ENCODE data around the gene CXXC4. TPM values are rescaled to one million over a fixed set of nuclear protein-coding genes. Genes with fewer than 3 reads are reported as not detected.

The CXXC4 gene
- total and polyA plus RNA-seq, 7 experiments from 2014 or later = 0.42 TPM; not detected in 6

DNA sequence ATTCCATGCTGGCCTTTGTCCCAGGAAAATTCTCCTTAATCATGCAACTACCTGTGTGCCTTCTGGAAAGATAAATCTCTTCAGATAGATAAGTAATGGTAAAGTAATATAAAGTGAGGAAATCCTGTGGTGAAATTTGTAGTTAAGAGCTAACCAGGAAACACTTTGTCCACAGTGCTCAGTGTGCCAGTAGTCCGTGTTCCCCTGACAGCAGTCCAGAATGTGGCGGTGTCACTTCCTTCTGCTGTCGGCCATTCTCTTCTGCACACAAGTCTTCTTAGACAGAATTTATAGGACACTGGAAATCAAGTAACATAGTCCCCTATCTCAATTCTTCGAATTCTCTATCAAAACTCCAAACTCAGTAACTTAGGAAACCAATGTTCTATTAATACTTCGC is 5.7 kb upstream of the CXXC4 start:
- Mint-ChIP-seq H3K27me3 (peaks cover 8 to 49% (median 25%) of the 10 kb centered on the region in 5 donors), H3K36me3 (no peaks in the 10 kb centered on the region), H3K4me3 (no peak overlapping the region), H3K9me3 (peaks cover 0 to 5% (median 0%) of the 10 kb centered on the region in 11 donors), H3K27ac (no peak overlapping the region), H3K4me1 (peaks cover 0 to 4% (median 4%) of the 10 kb centered on the region in 7 donors)
- Histone ChIP-seq H3K4me1 (ENCODE audit: control insufficient read depth in 2 of 2, insufficient read depth in 2 of 2, low read length in 2 of 2) (no peaks in the 10 kb centered on the region), H3K9me3 (ENCODE audit: control insufficient read depth in 2 of 3, low read length in 3 of 3) (no peaks in the 10 kb centered on the region), H3K27ac (ENCODE audit: low read depth, low read length) (no peak overlapping the region), H3K36me3 (ENCODE audit: control insufficient read depth in 2 of 3, insufficient read depth in 3 of 3, low read length in 3 of 3) (no peaks in the 10 kb centered on the region), H3K27me3 (ENCODE audit: control insufficient read depth in 2 of 2, insufficient read depth in 2 of 2, low read length in 2 of 2) (no peaks in the 10 kb centered on the region), H3K4me3 (ENCODE audit: low read length) (no peak overlapping the region)
- POLR2A ChIA-PET = no interaction called here
- no peak for ATAC-seq
- intact Hi-C loops (cut with micrococcal nuclease) = no loop called here
- CTCF ChIA-PET = no interaction called here
- DNase-seq = no peak

DNA sequence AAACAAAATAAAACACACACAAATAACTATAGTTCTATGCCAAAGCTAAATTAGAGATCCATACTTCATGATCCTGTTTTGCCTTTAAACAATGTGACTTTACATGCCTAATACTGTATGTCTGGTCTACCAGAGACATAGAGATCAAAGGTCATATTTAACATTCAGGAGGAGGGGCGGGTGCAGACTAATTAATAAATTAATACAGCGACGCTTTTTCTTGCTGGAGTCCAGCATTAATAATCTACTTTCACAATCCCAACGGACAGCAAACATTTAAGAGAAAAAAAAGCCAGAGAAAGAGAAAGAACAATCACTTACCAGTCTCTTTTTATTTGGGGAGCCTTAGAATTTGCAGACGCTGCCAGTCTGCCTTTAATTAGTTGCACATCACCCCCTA is 509 bp downstream of the CXXC4 start:
- no peak overlapping the region for H3K4me3 ChIP-seq (ENCODE audit: low read length)
- H3K4me1 ChIP-seq (ENCODE audit: control insufficient read depth in 2 of 2, insufficient read depth in 2 of 2, low read length in 2 of 2) = peaks cover 0 to 13% of the 10 kb centered on the region in 2 donors
- ChIA-PET POLR2A (no interaction called here), CTCF (no interaction called here)
- Mint-ChIP-seq H3K4me3 (peak overlapping the region; percentile 7 to 68 (median 48)), H3K36me3 (no peaks in the 10 kb centered on the region), H3K27me3 (peaks cover 55 to 85% (median 61%) of the 10 kb centered on the region in 5 donors), H3K9me3 (peaks cover 0 to 22% (median 3%) of the 10 kb centered on the region in 11 donors), H3K4me1 (peaks cover 14 to 55% (median 35%) of the 10 kb centered on the region in 7 donors), H3K27ac (peak overlapping the region in 1 of 9 donors; percentile 18)
- no peaks in the 10 kb centered on the region for H3K36me3 ChIP-seq (ENCODE audit: control insufficient read depth in 2 of 3, insufficient read depth in 3 of 3, low read length in 3 of 3)
- peaks cover 0 to 14% of the 10 kb centered on the region in 2 donors for H3K27me3 ChIP-seq (ENCODE audit: control insufficient read depth in 2 of 2, insufficient read depth in 2 of 2, low read length in 2 of 2)
- no peak for ATAC-seq
- H3K9me3 ChIP-seq (ENCODE audit: control insufficient read depth in 2 of 3, low read length in 3 of 3) = no peaks in the 10 kb centered on the region
- intact Hi-C loops (cut with micrococcal nuclease) = loop anchor here (5.0 to 10.0 kb wide), 2 partner anchors 978 to 1211 kb away; partner anchors contain the start of genes GSTCD (in 1 of the 2), INTS12 (in 1 of the 2) and PPA2 (in 1 of the 2)
- H3K27ac ChIP-seq (ENCODE audit: low read depth, low read length) = no peak overlapping the region
- DNase-seq = no peak

DNA sequence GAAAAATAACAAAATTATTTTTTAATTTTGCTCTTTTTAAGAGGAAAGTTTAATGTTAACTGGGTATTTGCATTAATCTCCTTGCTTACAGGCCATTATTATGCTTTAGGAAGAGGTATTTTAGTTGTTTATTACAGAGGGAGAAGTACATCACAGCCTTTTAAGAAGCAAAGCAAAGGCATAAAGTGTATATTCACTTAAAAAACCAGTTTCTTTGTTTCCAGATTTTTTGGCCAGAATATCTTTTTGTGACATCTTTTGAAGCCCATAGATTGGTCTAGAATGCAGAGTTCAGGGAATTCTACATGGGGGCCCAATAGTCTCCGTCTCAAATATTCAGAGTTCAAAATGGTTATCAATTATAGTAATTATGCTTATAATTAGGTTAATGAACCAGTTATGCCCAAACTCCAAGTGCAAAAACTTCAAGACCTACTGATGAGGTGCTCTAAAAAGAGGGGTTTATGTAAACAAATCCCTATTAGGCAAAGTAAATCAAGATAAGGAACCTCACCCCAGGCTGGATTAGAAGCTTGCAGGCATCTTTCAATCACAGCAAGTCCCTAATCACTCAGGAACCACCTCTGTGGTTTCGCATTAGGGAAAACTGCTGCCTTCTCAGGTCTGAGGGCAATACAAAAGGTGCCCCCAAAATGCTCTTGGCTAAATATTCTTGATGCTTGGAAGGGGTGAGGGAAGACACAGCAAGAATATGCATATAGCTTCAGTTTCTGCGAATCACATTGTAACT is 1.4 kb downstream of the CXXC4 start:
- ChIA-PET POLR2A (no interaction called here), CTCF (no interaction called here)
- peaks cover 0 to 13% of the 10 kb centered on the region in 2 donors for H3K4me1 ChIP-seq (ENCODE audit: control insufficient read depth in 2 of 2, insufficient read depth in 2 of 2, low read length in 2 of 2)
- Mint-ChIP-seq H3K4me3 (peak overlapping the region in 2 of 10 donors; percentile 9 to 58), H3K9me3 (peaks cover 0 to 22% (median 3%) of the 10 kb centered on the region in 11 donors), H3K27me3 (peaks cover 58 to 87% (median 68%) of the 10 kb centered on the region in 5 donors), H3K4me1 (peaks cover 14 to 55% (median 35%) of the 10 kb centered on the region in 7 donors), H3K27ac (no peak overlapping the region), H3K36me3 (no peaks in the 10 kb centered on the region)
- no peak overlapping the region for H3K27ac ChIP-seq (ENCODE audit: low read depth, low read length)
- DNase-seq (no peak), ATAC-seq (no peak)
- peaks cover 0 to 16% of the 10 kb centered on the region in 2 donors for H3K27me3 ChIP-seq (ENCODE audit: control insufficient read depth in 2 of 2, insufficient read depth in 2 of 2, low read length in 2 of 2)
- H3K9me3 ChIP-seq (ENCODE audit: control insufficient read depth in 2 of 3, low read length in 3 of 3) = no peaks in the 10 kb centered on the region
- no peak overlapping the region for H3K4me3 ChIP-seq (ENCODE audit: low read length)
- H3K36me3 ChIP-seq (ENCODE audit: control insufficient read depth in 2 of 3, insufficient read depth in 3 of 3, low read length in 3 of 3) = no peaks in the 10 kb centered on the region
- intact Hi-C loops (cut with micrococcal nuclease) = loop anchor here (5.0 to 10.0 kb wide), 2 partner anchors 979 to 1212 kb away; partner anchors contain the start of genes GSTCD (in 1 of the 2), INTS12 (in 1 of the 2) and PPA2 (in 1 of the 2)

DNA sequence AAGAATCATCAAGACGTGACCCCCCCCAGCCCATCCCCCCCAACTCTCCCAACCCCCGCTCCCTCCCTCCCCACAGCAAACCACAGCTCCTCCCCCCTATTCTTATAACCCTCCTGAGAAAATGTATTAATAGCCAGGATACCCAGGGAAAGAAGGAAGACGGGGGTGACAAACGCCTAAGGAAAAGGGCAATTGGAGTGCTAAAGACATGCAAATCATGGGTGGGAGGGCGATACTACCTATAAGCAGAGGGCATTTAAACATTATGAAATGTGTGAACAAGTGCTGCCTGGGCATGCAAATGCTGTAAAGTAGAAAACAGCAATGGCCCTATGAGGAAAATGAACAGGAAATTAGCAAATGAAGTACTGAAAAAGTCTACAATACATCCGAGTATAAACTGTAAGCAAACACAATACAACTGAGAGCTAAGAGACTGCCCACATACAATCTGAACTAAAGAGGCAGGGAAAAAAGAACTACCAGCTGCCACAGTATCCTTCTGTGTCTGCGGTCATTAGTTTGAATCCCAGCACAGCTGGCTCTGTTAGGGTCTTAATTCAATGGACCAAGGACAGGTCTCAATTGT is 2.4 kb downstream of the CXXC4 start:
- Histone ChIP-seq H3K9me3 (ENCODE audit: control insufficient read depth in 2 of 3, low read length in 3 of 3) (no peaks in the 10 kb centered on the region), H3K27ac (ENCODE audit: low read depth, low read length) (no peak overlapping the region), H3K4me3 (ENCODE audit: low read length) (no peak overlapping the region), H3K4me1 (ENCODE audit: control insufficient read depth in 2 of 2, insufficient read depth in 2 of 2, low read length in 2 of 2) (peaks cover 0 to 13% of the 10 kb centered on the region in 2 donors), H3K36me3 (ENCODE audit: control insufficient read depth in 2 of 3, insufficient read depth in 3 of 3, low read length in 3 of 3) (no peaks in the 10 kb centered on the region), H3K27me3 (ENCODE audit: control insufficient read depth in 2 of 2, insufficient read depth in 2 of 2, low read length in 2 of 2) (peaks cover 0 to 18% of the 10 kb centered on the region in 2 donors)
- Mint-ChIP-seq H3K9me3 (peaks cover 0 to 28% (median 4%) of the 10 kb centered on the region in 11 donors), H3K27me3 (peaks cover 60 to 87% (median 77%) of the 10 kb centered on the region in 5 donors), H3K36me3 (no peaks in the 10 kb centered on the region), H3K4me3 (peak overlapping the region; percentile 66 to 84 (median 76)), H3K27ac (peak overlapping the region in 1 of 9 donors; percentile 13), H3K4me1 (peaks cover 14 to 55% (median 35%) of the 10 kb centered on the region in 7 donors)
- DNase-seq (no peak), ATAC-seq (no peak)
- ChIA-PET POLR2A (no interaction called here), CTCF (no interaction called here)
- intact Hi-C loops (cut with micrococcal nuclease) = loop anchor here (5.0 to 10.0 kb wide), 2 partner anchors 980 to 1213 kb away; partner anchors contain the start of genes GSTCD (in 1 of the 2), INTS12 (in 1 of the 2) and PPA2 (in 1 of the 2)

DNA sequence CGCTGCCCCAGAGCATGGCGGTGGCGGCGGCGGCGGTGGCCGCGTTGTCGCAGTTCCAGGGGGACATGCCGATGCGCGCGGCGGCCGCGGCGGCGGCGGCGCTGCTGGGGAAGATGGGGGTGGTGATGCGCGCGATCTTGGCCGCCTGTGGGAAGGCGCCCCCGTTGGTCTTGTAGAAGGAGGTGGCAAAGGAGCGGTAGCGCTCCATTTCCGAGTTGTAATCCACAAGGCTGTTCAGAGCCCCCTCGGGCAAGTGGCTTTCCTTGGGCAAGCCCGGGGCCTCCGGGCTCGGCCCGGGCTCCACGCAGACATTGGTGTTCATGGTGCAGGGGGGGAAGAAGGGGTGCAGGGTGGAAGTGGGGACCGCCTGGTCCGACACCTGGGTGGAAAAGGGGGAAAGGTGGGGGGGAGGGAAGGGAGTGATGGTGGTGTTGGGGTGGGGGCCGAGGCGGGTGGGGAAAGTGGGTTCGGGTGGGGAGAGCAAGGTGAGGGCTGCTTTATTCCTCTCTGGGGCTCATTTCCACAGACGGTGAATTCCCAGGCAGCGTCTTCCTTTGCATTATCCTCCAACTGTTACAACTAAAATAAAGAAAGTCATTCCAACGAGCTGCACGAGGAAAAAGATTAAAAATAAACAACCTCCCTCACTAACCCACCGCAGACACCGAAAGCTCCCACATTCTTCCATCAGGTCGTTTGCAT is 3.1 kb downstream of the CXXC4 start:
- Mint-ChIP-seq H3K36me3 (no peaks in the 10 kb centered on the region), H3K4me3 (peak overlapping the region; percentile 59 to 85 (median 74)), H3K9me3 (peaks cover 0 to 29% (median 4%) of the 10 kb centered on the region in 11 donors), H3K27ac (no peak overlapping the region), H3K4me1 (peaks cover 14 to 55% (median 35%) of the 10 kb centered on the region in 7 donors), H3K27me3 (peaks cover 64 to 84% (median 82%) of the 10 kb centered on the region in 5 donors)
- Histone ChIP-seq H3K36me3 (ENCODE audit: control insufficient read depth in 2 of 3, insufficient read depth in 3 of 3, low read length in 3 of 3) (no peaks in the 10 kb centered on the region), H3K4me1 (ENCODE audit: control insufficient read depth in 2 of 2, insufficient read depth in 2 of 2, low read length in 2 of 2) (peaks cover 0 to 13% of the 10 kb centered on the region in 2 donors), H3K4me3 (ENCODE audit: low read length) (peak overlapping the region; percentile 27), H3K9me3 (ENCODE audit: control insufficient read depth in 2 of 3, low read length in 3 of 3) (no peaks in the 10 kb centered on the region), H3K27me3 (ENCODE audit: control insufficient read depth in 2 of 2, insufficient read depth in 2 of 2, low read length in 2 of 2) (peaks cover 0 to 20% of the 10 kb centered on the region in 2 donors), H3K27ac (ENCODE audit: low read depth, low read length) (no peak overlapping the region)
- ATAC-seq (peak; percentile 56), DNase-seq (peak in 8 of 9 donors; percentile 3 to 47 (median 20))
- POLR2A ChIA-PET = no interaction called here
- intact Hi-C loops (cut with micrococcal nuclease) = loop anchor here (5.0 to 10.0 kb wide), 2 partner anchors 981 to 1213 kb away; partner anchors contain the start of genes GSTCD (in 1 of the 2), INTS12 (in 1 of the 2) and PPA2 (in 1 of the 2)
- CTCF ChIA-PET = no interaction called here

All from naive thymus-derived CD4-positive, alpha-beta T cell (primary cell).